Fibroblast of skin of scalp (primary cell): ENCODE measurements around the gene UBD. TPM values are rescaled to one million over a fixed set of nuclear protein-coding genes. Genes with fewer than 3 reads are reported as not detected.

Experiments
- DNase-seq: peaks from one replicate; pipeline ENCODE4 v3.0.0-alpha.2; 2013
- polyA plus RNA-seq, 2 experiments: library from polyadenylated mRNA; unstranded; fragments of 120-200 nt; gene quantifications; one replicate each; pipeline ENCODE4 v1.2.1, GENCODE V29; 2013; ENCODE audit not compliant: insufficient read length in 2 of 2

Gene UBD
- not detected for polyA plus RNA-seq (2013, experiment 1 of 2; ENCODE audit: insufficient read length)
- not detected for polyA plus RNA-seq (2013, experiment 2 of 2; ENCODE audit: insufficient read length)

DNA sequence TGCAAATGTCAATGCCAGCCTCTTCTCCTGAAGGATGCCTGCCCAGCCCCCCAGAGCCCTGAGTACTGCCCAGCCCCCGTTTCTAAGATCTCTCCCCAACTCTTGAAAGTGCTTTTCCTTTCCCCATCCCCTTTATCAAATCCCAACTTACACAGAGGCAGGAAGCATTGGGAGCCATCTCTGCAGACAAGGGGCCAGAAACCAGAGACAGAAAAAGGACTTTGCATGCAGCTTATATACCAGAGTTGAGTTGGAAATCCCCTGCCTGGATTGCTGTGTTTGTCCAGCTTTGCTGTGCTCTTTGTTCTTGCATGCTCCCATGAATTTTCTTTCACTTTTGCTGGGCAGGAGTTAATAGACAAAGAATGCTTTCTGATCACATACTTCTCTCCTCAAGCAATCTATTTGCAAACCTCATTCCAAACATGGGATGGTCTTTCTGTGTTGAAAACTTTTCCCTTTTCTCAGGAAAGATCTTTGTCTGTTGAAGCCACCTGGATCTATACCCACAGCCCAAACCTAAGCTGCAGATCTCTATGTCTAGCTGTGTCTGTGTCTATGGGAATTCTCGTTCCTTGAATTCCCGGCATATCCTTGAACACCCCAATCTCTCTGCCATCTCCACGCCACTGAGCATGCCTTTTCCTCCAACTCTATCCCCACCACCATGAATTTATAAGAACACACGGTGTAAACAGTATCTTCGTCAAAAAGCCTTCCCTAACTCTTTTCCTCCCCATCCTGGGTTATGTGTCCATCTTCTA lies at the start of gene UBD:
Gene UBD (minus strand): TSS at position 209 of the 764 bp plus-strand sequence. CDS start 31 bp downstream, at position 178.
- DNase-seq: no peak

DNA sequence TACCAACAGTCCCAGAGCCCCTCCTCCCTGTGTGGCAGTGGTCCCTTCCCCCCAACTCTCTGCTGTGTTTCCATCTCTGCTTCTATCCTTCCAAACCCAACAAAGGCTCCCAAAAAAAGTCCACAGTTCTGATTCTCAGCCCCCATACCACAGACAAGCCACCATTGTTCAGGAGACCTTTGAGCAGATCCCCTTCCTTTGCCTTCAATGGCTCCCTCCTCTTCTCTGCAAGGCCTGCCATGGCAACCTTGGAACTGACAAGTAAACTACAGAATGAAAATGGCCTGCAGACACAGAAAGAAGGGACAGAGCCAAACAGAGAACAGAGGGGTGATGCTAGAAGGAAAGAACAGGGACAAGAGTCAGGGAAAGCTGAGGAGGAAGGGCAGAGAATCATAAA lies 48.6 kb upstream of the UBD start:
- no peak for DNase-seq

DNA sequence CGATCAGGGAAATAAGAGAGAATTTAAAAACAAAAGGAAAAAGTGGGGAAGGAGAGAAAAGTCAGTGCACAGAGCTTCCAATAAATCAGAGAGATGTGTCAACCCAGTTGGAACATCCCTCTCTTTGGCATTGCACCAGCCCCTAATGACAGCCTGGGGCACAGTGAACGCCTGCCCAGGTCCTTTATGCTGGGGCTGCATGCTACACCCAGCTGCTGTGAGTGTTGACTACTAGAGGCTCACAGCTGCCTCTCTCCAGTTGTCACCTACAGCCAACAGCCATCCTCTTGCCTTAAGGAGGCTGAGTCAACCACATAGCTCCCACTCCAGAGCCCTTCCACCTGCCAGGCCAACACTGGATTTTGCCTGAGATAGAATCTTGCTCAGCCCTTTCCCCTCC lies 44.4 kb upstream of the UBD start:
- DNase-seq: no peak

DNA sequence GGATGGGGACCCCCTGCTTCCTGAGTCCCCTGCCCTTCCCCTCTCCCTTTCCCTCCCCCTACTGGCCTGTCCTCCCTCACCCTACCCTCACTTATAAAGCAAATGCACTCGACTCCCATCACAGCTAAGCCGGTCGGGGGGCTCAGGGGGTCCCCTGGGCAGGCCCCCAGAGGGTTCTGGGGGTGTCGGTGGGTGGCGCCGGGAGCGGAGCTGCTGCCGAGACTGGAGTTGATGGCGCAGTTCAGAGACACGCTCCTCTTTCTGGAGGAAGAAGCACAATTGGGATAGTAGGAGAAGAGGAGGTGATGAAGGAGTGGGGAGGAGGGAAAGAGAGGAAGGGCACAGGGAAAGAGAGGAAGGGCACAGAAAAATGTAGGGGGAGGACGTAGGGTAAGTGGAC lies 43.9 kb upstream of the UBD start:
- DNase-seq: no peak

DNA sequence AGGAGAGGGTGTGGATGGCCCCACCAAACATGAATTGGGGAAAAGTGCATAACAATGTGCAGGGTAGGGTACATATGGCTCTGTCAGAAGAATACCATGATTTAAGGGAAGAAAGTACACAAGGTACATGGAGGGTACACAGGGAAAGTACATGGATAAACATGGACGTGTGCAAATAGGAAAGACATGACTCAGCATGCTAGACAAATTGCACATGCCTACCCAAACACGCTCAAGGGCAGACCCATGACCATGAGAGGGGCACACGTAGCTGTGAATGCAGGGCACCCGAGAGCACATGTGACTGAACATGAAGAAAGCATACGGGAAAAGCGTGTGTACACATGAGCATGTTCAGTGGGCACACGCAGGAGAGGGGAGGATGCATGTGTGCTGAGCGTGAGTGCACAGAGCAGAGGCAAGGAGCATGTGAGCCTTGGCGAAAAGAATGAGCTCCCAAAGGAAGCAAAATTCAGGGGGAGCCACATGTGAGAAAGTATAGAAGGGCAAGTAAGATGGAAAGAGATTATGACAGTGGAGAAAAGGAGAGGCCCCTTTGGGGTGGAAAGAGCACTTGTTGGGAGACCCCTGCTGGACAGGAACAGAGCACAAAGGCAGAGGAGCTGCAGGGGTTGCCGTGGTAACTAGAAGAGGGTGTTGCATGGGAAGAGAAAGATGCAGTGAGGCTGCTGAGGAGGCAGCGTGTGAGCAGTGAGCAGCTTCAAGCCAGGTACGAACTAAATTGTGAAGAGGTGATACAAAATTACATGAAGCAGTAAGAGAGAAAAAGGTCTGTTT lies 43.2 kb upstream of the UBD start:
- DNase-seq: peak; percentile 29

DNA sequence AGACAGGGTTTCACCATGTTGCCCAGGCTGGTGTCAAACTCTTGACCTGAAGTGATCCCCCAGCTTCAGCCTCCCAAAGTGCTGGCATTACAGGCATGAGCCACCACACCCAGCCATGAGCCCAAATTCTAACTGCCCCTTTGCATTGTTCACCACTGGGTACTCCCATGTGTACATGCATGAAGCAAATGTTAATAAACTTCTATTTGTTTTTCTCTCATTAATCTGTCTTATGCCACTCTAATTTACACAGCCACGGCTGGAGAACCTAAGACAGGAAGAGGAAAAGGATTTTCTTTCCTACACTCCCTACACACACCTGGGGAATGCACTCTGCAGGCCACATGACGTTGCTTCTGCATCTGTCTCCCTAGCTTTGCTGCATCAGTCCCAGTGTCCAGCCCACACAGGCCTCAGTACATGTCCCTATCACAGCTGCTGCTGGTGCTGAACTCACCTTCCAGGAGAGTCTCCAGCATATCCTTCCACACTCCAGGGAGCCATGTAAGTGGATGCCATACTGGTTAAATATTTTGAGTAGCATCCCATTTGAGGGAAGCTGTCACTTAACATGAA lies 38.7 kb upstream of the UBD start:
- DNase-seq: no peak

DNA sequence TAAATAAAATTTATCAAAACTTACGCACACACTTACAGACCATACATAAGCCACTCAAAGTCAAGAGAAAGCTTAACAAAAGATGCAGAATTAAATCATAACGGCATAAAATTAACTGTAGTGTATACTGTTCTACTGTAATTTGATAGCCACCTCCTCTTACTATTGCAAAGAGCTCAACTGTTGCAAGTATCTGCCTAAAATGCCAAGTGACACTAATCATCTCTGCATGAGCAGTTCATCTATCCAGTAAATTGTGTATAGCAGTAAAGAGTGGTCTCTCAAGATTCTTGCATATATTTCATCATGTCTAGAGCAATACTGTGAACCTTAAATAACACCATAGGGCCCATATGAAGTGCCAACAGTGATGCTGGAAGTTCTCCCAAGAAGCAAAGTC lies 37.7 kb upstream of the UBD start:
- peak; percentile 18 for DNase-seq

DNA sequence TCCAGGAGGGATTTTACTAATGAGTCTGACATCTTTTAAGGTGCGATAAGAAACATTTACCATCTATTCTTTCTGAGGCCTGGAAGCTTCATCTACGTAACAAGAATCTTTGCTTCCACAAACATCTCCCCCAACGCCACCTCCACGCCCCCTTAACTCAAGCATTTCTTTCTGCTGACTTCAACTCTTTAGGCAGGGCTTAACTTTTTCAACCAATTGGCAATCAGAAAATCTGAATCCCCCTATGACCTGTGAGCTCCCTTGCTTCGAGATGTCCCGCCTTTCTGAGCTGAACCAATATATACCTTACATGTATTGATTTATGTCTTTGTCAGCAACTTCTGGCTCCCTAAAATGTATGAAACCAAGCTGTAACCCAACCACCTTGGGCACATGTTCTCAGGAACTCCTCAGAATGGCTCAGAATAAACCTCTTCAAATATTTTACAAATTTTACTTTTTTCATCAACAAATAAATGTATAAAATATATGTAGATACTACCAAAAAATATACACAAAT lies 36.9 kb upstream of the UBD start:
- DNase-seq: no peak

DNA sequence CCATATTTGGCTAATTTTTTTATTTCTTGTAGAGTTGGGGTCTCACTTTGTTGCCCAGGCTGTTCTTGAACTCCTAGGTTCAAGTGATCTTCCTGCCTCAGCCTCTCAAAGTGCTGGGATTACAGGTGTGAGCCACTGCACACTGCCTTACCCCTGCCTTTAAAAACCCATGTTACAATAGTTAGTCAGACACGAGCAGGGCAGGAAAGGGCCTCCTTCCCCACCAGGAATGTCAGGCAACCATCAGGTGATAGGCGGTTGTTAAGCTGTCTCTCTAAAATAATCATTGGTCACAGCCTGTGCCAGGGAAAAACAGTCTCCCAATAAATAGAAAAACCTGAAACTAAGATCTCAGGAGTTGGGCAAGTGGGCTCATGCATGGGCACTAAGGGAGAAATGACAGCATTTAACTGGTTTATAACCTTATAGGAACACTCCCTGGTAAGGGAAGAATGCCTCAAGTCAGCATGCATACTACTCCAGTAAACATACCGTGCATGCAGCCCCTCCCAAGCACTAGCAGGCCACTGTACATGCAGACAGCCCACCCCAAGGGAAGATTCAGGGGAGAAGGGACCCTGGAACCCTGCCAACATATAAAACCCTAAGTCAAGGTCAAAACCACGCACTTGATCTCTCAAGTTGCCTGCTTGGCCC lies 33.8 kb upstream of the UBD start:
- DNase-seq: no peak

DNA sequence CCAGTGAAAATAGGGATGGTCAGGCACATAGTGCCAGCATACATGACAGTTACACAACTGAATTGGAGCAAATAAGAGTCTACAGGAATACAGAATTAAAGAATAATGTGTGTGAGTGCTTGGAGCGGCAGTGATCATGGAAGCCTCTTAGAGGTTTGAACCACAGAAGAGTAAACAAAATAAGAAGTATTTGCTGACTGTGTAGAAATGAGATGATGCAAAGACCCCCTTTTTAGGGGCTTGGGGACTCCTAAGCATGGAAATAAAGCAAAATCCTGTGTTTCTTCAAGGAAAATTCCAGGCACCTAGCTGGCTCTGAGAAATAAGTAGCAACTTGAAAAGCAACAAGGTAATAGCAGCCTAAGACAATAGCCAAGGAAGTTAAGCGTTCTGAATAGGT lies 32.1 kb upstream of the UBD start:
- DNase-seq: no peak

DNA sequence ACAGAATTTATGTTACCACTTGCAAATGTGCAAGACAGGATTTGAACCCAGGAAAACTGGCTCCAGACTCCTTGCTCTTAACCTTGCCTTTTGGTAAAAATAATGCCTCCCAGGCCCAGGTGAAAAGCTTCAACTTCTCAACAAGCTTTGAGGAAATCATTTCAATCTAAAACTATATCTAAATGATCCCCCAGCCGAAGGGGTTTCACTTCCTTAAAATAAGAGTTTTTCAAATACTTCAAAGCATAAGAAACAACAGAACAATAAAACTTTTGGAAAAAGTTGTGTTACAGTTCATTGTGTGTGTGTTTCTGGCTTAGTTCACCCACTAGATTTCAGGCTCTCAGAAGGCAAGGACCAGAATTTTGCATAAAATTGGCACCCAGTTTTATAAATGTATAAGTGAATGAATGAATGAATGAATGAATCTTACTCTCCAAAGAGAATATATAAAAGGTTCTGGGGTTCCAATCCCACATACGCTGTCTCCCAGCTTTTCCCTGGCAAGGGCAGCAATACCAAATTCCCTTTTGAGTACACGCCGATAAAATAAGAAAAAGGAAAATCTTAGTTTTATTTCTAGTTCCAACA lies 30.8 kb upstream of the UBD start:
- no peak for DNase-seq

DNA sequence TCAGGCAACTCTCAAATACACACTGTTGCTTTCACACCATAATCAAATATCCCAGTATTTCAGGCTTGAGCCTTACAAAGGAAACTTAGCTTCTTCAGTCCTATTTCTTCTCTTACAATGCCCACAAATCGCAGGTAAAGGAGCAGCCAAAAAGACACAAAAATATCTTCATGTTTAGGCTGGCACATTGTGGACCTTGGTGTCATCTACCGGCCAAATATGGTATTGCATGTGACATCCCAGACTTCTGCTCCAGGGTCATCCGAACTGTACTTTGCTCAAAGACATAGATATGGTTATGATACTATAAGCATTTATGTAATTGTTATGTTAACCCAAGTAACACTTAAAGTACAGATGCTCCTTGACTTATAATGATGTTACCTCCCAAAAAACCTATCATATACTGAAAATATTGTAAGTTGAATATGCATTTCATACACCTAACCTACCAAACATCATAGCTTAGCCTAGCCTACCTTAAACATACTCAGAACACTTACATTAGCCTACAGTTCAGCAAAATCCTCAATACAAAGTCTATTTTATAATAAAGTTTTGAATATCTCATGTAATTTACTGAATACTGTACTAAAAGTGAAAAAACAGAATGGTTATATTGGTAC lies 30.0 kb upstream of the UBD start:
- peak; percentile 34 for DNase-seq

DNA sequence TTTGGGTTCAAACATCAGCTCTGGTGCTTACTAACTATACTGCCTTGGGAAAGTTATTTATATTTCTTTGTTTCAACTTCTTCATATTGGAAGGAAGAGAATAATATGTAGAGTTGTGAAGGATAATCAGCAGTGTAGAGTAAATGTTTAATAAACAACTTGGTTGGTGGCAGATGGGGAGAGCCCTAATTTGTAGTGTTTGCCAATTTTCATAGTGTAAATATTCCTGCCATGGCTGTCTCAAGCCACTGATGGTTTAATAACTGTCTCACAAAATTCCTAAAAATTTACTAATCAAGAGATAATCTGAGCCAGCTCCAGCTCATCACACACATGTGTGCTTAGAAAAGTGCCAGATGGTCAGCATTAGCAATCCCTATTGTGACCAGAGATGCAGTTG lies 25.3 kb upstream of the UBD start, which contains the start of gene OR2H2:
Gene OR2H2 (plus strand): TSS at position 301 of the 400 bp plus-strand sequence. CDS start 2,824 bp downstream, outside the sequence.
- no peak for DNase-seq

DNA sequence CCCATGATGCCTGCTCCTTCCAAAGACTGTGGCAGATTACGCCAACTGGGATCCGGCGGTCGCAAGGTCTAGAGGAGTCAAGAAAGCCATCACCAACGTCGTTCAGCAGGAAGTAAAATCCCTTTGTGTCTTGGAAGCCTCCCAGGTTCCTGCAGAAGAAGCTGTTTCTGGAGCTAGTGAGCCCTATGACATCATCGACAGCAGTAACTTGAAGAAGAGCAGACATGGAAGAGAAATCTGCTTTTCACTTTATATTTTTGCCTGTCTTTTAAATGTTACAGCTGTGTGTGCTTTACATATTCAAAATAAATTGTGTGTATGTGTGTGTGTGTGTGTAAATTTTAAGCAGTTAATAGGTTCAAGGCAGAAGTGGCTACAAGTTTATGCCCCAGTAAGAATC lies 18.0 kb upstream of the UBD start:
- no peak for DNase-seq

DNA sequence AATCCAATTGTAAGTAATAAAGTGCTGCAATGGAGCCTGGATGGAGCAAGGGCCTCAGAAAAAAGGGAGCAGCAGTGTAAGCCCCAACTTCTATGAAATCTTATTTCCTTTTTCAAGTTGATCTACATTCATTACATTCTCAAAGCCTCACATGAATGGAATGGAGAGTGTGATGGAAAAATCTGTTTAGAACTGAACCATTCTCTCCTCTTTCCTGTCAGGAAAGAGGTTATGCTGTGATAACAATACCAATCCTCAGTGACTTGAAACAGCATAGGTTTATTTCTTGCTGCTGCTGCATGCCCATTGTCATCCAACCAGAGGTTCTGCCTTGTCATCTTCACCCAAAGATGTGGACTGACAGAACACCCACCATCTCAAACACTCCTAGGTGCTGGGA lies 16.5 kb upstream of the UBD start:
- no peak for DNase-seq

DNA sequence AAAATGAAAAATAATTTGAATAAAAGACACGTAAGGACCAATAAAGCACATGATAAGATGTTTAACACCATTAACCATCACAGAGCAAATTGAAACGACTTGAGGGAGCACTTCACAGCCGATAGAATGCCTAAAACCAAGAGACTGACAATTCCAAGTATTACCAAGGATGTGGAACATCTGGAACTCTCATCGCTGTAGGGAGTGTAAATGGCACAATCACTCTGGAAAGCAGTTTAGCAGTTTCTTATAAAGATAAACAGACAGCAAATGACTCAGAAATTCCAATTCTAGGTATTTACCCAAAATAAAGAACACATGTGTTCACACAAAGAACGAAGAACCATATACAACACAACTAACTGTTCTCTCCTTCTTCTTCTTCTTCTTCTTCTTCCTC lies 8.5 kb upstream of the UBD start:
- no peak for DNase-seq

DNA sequence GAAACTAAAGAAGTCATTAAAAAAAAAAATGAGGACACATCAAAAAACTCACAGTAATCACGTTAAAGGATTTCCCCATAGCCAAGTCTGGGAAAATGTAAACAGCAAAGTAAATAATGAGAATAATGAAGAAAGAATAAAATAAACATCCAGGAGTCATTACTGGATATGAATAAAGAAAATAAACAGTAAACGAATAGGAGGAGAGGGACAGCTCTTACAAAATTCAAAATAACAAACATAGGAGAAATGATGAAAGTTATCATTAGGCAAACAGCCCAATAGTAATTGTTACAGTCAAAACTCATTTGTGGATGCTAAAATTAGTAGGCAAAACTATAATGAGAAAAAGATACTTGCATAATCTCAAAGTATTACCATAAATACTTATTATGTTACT lies 8.0 kb upstream of the UBD start:
- no peak for DNase-seq

DNA sequence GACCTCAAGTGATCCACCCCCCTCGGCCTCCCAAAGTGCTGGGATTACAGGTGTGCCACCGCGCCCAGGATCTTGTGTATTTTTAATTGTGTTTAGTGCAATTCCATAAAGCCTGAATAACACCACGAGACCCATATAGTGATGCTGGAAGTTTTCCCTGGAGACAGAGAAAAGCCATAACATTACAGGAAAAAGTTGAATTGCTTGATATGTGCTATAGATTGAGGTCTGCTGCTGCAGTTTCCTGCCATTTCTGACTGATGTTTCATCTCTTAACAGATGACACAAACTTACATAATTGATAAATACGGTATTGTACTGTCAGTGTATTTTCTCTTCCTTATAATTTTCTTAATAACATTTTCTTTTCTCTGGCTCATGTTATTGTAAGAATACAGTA lies 7.3 kb upstream of the UBD start:
- no peak for DNase-seq

DNA sequence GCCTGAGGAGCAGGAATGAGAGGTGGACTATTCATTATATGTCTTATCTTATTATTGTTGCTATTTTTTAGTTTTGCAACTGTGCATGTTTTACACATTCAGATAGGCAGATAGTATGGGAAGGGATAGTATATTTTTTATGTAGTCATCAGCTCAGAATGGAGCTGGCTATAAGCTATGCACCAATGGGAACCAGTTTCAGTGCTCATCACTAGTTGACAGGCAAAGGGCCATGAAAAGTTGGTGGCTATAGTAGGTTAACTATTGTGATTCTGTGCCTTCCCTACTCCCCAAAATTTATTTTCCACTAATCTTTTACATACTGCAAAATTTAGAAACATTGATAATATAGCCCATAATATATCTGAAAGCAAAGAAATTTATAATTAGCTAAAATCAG lies 5.3 kb upstream of the UBD start:
- DNase-seq: no peak

DNA sequence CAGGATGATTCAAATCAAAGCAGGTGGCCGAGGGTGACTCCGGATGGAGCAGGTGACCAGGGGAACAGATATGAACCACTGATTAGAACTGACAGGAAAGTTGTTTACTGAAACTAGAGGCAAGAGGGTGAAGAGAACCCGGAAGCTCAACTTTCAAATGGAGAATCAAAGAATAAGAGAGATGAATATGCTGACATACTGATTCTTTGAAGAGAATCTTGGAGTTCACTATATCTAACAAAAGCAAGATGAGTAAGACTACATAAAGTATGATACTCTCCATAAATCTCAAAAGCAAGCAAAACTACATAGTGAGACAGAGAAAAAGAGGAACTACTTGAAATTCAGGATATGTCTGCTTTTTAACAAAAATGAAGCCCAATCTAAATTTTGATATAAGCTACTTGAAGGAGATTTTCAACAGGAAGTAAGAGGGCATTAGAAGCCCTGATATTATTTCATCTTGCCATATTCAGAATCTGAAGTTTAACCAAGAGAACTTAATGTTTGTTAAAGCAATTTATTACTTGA lies 4.0 kb upstream of the UBD start:
- no peak for DNase-seq

DNA sequence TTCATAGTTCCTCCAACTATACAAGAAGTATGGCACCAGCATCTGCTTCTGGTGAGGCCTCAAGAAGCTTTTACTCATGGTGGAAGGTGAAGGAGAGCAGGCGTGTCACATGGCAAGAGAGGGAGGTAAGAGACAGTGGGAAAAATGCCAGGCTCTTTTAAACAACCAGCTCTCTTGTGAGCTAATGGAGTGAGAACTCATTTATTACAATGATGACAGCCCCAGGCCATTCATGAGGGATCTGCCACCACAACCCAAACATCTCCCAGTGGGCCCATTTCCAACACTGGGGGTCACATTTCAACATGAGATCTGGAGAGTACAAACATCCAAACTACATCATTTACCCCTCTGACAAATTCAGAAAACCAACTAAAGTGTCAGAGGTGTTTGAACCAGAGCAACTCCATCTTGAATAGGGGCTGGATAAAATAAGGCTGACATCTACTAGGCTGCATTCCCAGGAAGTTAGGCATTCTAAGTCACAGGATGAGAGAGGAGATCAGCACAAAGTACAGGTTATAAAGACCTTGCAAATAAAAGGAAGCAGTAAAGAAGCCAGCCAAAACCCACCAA lies 2.2 kb upstream of the UBD start:
- DNase-seq: no peak
